GM19025 (cell line): ENCODE data around the gene TEAD3.
"Not testable (repeated sequence)": the region's sequence is repeated elsewhere in the genome, so short reads cannot be mapped to it uniquely, and the experiment has no call there.

Experiments used
- ATAC-seq: cut with Tn5 transposase; IDR thresholded peaks from one replicate; pipeline ENCODE4 v1.9.1; 2021; ENCODE audit warnings: mild to moderate bottlenecking, low read depth, moderate library complexity; ENCODE audit not compliant: unreplicated experiment

TEAD3 gene

DNA sequence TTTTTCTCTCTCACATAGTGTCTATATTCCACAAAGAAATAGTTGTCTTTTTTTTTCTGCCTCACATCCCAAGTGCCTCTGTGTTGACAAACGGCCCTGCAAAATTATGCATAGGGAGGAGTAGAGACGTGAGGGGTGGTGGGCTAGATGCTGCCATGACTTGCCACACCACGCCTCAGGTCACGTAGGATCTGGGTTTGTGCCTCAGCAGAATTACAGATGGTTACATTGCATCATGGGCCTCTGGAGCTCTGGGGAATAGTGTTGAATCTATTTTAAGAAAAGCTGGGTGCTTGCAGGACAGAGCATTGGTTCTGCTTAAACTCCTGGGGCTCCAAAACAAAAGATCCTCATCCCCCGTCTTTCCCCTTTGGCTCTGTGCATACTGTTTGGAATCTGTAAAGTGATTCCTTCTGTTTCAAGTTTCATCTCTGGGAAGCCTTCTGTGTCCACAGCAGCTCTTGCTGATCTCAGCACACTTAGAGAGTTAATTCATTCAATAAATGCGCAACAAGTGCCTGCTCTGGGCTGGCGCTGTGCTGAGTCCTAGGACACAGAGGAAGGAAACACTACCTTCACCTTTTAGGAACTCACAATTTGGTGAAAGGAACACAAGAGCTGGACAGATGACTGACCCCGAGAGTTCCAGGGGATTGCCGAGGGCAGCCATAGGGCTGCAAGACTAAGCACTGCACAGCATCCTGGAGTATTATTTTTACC lies 42.3 kb downstream of the TEAD3 start:
- ATAC-seq, result no peak

DNA sequence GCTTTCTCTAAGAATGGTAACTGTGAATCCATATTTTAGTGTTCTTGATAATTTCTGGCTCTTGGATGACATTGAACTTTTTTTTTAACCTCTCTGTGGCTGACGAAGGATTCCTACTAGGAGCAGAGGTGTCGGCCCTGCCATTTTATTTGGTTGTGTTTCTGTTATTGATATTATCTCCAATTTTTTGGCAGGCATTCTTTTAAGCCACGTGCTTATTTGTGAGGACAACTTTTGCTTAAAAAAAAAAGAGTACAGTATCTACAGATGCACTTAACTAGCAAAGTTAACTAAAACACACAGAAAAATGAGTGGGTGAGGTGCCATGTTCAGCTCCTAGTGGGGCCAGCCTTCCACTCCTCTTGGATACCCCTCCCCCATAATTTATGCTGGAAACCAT lies 43.6 kb downstream of the TEAD3 start:
- no peak for ATAC-seq

DNA sequence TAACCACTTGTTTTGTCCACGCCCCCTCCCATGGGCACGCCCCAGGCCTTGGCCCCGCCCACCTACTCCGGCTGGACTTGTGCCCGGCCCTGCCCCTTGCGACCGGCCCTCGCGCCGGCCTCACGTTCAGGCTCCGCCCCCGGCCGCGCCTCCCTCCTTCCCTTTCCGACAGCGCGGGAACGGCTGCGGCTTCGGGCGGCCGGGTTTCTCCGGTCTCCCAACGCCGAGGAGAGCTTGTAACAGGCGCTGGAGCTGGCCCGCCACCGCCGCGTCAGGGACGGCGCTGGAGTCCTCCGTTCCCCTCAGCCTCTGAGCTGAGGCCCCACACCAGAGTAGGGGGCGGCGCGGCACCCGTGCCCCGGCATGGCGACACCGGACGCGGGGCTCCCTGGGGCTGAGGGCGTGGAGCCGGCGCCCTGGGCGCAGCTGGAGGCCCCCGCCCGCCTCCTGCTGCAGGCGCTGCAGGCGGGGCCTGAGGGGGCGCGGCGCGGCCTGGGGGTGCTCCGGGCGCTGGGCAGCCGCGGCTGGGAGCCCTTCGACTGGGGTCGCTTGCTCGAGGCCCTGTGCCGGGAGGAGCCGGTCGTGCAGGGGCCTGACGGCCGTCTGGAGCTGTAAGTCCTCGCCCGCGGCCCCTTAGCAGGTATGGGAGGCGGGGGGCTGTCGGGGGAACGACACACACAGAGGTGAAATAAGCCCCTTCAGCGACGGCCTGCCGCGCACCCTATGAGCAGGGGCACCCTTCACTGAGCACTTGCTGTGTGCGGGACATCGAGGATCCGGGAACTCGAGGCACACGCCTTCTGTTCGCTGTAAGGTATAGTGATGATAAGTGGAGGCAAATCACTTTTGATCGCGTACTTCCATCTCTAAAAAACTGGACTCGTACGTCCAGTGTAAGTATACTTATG lies 44.4 kb downstream of the TEAD3 start, which contains the start of gene FANCE:
FANCE (plus strand) TSS at position 156 of the 908 bp plus-strand sequence; CDS start at position 364, 208 bp downstream.
- peak; percentile 90 for ATAC-seq

DNA sequence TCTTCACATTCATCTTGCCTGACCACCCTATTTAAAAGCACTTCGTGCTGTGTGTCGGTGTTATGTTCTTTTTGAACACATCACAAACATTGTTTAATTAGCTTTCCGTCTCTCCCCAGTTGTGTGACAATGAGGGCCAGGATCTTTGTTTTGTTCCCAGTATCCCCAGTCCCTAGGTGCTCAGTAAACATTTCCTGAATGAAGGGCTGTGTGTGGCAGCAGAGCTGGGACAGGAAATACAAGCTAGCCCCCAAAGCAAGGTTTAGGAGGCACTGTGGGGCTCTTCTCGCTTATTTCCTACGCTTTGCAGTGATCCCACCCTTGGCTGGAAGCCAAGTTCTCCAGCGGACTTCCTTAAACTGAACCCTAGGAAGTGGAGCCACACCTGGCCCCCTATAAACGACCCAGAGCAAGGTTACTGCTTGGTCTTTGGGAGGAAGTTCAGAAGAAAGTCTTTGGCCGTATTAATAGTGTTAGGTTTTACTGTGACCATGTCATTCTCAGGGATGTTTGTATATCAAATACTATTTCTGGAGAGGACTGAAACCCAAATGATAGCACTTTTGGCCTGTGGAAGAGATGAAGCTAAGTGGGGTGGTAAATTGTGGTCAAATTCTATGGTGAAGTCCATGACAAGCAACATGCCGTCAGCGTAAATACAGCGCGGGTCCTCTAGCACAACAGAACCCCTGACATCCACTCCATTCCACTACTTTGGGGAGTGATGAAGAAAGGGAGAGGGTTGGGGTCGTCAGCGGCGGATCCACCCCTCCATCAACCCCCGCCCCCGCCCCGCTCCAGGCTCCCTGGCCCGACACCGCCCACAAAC lies 45.3 kb downstream of the TEAD3 start:
- ATAC-seq, result no peak

DNA sequence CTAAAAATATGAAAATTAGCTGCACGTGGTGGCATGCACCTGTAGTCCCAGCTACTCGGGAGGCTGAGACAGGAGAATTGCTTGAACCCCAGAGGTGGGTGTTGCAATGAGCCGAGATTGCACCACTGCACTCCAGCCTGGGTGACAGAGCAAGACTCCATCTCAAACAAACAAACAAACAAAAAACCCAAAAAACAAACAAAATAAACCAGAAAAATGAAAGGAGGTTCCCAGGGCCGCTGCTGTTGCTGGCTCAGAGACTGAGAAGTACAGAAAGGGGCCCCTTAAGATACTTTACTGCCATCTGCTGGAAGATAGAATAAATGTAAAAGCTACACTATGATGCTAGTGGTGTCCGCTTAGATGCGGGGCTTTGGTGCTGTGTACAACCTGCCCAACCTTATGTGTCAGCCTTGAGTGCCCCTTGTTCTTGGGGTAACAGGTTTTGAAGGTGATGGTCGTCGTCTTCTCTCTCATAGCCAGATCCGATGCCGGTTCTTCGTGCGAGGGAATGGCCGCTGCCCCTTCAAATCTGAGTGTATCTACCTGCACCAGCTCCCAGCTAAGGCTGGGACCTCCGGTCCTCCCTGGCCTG lies 47.5 kb downstream of the TEAD3 start:
- peak; percentile 32 for ATAC-seq

DNA sequence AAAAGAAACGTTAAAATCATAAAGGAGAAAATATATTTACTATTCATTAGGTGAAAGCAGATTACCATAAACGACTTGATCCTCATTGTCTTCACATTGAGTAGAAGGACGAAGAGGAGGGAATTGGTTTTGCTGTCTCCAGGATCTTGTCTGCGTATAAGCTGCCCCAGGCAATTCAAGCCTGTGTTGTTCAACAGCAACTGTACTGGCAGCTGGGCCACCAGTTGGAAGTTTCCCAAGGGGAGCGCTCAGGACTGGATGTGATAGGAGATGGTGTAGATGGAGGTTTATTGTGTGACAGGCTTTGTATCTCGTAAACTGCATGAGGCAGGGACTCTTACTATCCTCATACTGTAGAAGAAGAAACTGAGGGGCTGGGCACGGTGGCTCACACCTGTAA lies 48.7 kb downstream of the TEAD3 start:
- no peak for ATAC-seq

DNA sequence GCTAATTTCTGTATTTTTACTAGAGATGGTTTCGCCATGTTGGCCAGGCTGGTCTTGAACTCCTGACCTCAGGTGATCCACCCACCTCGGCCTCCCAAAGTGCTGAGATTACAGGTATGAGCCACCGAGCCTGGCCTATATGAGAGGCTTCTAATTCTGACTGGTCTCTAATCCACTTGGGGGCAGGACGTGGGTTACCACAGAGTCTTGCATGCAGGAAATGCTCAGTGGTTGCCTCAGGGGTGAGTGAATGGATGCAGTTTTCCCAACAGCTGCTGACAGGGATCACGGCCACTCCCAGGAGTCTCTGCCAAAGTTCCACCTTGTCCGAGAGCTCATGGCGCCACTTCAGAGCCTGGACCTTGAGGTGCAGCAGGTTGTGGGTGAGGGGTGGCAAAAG lies 51.2 kb downstream of the TEAD3 start:
- no peak for ATAC-seq

DNA sequence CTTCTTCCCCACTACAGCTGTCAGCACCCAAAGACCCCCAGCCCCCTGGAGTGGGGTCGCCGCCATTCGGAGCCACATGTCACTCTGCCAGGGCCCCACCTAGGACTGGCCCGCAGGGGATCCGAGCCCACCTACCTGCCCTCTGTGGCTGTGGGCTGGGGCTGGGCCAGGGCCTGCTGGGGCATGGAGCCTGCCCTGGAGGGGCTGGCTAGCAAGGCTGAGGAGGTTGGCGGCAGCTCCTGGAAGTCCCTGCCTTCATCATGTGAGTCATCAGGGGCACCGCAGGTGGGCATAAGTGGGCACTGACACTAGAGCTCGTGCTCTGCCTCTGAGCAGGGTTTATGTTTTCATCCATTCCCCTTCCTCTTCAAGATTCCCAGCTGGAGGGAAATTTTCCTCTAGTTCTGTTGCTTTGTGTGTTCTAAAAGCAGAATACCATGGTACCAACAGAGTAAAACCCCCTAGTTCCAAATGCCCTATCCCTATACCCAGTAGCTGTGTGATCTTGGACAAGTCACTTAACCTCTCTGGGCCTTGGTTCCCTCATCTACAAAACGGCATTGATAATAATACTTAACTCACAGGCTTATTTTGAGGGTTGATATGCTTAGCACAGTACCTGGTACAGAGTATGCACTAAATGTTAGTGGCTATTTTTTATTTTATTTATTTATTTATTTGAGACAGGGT lies 53.4 kb downstream of the TEAD3 start:
- no peak for ATAC-seq

DNA sequence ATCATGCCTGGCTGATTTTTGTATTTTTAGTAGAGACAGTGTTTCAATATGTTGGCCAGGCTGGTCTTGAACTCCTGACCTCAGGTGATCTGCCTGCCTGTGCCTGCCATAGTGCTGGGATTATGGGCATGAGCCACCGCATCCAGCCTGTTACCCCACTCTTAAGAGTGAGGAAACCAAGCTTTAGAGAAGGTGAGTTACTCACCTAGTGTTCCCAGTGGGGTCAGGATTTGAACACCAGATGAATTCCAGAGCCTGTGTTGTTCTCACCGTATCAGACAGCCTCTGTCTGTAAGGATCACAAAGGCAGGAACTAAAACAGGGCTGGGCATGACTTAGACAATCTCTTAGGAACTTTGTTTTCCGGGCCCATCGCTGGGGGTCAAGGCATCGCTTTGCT lies 54.2 kb downstream of the TEAD3 start:
- no peak for ATAC-seq

DNA sequence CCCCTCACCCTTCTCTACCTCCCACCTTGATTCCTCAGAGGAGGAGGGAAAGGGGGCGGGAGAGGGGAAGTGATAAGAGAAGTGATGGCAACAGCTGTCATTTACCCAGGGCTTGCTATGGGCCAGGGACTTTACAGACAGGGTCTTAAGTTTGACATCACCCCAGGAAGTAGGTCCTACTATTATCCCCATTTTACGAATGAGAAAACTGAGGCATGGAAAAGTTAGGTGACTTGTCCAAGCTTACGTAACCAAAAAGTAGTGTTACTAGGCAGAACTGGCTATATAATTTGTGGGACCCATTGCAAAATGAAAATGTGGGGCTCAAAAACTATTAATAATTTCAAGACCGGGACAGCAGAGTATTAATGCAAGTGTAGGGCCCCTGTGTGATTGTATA lies 55.2 kb downstream of the TEAD3 start:
- no peak for ATAC-seq

DNA sequence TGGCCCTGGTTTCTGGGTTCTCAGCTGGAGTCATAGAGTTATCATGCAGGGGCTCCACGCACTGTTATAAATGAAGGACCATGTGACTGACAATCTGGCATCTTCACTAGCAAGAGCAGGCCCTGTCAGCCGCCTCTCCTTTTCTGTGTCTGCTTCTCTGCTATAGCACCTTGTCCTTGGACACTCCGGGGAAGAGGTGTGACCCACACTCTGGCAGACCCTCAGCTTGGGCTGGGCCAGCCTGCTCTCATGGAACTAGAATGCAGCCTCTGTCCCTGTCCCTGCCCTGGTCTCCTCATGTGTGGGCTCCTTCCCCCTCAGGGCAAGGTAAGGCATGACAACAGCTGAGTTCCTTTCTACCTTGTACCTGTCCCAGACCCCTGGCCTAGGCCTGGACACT lies 55.7 kb downstream of the TEAD3 start:
- ATAC-seq, result no peak

DNA sequence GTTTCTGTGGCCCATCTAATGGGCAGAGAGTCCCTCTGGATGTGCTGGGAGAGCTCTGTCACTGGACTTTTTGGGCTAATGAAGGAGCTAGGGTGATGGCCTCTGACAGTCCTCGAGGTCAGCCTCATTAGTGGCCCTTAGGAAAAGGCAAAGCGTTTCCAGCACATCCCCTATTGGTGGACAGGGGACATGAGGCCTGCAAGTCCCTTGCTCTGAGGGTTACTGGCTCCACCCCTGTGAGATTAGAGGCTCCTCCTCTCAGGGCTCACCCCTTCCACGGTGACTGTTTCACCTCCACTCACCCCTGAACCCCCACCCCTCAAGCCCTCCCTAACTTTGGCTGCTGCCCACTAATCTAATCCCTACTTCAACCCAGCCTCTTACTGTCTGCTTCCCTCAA lies 57.6 kb downstream of the TEAD3 start:
- no peak for ATAC-seq

DNA sequence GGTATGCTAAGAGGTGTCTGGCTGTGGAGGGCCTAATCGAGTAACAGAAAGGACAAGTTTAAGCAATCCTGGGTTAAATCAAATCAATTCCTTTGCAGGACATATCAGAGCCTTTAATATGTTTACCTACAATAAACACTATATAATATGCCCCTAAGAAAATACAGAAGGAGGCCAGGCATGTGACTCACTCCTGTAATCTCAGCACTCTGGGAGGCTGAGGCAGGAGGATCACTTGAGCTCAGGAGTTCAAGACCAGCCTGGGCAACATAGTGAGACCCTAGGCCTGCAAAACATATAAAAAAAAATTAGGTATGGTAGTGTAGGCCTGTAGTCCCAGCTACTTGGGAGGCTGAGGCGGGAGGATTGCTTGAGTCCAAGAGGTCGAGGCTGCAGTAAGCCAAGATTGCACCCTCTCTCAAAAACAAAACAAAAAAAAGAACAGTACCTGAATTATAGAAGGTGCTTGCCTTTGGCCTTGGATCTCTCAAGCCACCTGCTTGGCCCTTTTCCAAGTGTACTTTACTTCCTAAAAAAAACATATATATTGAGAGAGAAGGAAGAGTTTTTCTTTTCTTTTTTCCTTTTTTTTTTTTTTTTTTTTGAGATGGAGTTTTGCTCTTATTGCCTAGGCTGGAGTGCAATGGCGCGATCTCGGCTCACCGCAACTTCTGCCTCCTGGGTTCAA lies 58.4 kb downstream of the TEAD3 start:
- not testable (repeated sequence) for ATAC-seq

DNA sequence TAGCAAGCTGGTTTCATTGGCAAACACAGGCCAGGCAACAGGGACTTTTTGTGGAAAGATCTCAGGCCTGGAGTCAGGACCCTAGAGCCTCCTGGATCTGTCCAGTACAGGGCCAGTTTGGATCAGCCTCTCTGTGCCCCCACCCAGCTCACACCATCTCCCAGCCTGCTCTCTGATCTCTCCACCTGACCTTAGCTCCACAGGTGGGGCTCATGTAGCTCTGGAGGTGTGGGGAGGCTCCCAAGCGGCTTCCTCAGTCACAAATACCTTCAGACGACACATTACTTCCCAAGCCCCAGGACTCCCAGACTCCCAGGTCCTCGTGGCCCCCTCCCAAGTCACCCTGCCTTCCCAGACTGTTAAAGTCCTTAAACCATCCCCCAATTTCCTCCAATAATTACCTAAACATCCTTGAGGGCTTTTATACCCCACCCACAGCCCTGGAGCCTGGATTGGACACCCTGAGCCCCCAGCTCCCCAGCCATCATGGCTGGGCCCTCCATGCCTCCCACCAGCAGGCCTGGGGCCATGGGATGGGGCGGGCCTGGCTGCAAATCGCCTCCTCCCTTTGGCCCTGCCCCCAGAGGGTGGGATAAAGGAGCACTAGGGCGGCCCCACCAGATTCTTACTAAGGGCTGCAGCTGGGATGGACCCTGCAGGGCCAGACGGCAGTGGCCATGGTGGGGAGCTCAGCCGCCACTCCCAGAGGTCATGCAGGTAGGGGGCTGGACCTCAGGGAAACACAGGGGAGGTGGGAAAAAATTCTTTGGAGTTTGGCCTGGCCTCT lies 60.6 kb downstream of the TEAD3 start:
- ATAC-seq, result no peak

DNA sequence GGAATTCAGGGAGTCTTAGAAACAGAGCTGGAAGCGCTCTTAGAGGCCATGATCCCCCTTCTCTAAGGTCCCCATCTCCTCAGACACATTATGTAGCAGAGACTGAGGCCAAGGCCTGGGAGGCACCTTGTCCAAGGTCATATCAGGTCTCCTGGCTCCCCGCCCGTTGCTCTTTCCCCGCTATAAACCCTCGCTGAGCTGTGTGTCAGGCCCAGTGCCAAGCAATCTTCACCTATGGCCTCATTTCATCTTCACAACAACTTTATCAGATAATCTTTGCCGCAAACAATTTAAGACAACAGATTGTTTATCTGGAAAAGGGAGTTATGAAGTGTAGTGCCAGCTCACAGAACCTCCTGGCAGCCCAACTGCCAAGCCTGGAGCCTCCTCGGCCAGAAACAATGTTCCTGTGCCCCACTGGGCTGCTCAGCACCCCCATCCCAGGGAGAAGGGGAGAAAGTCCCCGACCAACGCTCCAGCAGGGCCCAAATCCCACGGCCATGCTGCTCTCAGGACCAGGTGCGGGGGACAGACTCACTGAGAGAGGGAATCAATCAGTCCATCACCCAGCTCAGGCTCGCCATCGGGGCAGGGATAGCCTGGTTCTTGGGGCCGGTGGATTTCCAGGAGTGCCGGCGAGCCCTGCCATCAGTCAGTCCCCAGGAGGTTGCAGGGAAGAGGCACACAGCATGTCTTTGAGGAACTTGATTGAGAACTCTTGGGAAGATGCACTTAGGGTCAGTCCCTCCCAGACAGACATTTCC lies 61.6 kb downstream of the TEAD3 start:
- ATAC-seq, result no peak

DNA sequence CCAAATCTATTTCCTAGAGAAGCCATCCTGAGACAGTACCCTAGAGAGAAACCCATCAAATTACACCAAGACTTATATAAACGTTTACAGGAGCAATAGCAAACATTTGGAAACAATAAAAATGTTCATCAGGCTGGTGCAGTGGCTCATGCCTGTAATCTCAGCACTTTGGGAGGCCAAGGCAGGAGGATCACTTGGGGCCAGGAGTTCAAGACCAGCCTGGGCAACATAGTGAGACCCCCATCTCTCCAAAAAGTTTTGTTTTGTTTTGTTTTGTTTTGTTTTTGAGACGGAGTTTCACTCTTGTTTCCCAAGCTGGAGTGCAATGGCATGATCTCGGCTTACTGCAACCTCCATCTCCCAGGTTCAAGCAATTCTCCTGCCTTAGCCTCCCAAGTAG lies 64.2 kb downstream of the TEAD3 start:
- not testable (repeated sequence) for ATAC-seq

DNA sequence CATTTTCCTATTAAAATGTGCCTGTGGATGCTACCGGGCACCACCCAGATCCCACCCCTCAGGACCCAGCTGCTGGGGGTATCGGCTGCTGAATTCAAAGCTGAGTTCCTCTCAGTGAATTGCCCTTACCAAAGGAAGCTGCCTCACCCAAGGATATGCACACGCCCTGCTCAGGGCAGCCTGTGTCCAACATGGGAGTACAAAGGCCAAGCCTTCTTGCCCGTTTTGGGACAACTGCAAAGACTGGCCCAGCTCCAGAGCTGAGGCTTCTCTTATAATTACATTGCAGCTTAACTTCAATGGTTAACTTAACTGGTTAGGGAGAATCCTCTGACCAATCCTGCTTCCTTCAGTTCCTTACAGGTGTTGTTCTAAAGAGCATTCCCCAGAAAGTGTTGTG lies 64.6 kb downstream of the TEAD3 start:
- no peak for ATAC-seq

DNA sequence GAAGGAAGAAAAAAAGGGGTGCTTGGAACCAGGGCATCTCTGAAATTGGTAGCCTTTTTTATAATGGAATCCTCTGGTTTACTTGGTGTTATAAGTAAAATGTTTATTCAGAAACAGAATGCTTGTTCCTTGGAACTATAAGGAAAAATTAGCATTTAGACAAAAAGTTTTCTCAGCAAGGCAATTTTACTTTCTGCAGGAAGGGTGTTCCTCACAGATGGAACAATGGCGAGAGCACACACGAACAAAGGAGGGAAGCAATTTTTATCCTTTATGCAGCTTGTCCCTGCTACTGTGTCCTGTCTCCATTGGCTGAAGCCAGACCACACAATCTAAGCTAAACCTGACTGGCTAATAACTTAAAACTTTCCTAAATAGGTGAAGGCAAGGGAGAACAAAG lies 67.4 kb downstream of the TEAD3 start:
- no peak for ATAC-seq
